Measurements from ENCODE around the gene RBBP7. TPM values are rescaled to one million over a fixed set of nuclear protein-coding genes. Genes with fewer than 3 reads are reported as not detected.

RBBP7 gene
- total RNA-seq, 1 donor from 2014 or later, result 112 TPM

GRCh38 chrX:16855363-16856075 lies 14.6 kb downstream of the RBBP7 start:
- TF ChIP-seq, protein P1, sequence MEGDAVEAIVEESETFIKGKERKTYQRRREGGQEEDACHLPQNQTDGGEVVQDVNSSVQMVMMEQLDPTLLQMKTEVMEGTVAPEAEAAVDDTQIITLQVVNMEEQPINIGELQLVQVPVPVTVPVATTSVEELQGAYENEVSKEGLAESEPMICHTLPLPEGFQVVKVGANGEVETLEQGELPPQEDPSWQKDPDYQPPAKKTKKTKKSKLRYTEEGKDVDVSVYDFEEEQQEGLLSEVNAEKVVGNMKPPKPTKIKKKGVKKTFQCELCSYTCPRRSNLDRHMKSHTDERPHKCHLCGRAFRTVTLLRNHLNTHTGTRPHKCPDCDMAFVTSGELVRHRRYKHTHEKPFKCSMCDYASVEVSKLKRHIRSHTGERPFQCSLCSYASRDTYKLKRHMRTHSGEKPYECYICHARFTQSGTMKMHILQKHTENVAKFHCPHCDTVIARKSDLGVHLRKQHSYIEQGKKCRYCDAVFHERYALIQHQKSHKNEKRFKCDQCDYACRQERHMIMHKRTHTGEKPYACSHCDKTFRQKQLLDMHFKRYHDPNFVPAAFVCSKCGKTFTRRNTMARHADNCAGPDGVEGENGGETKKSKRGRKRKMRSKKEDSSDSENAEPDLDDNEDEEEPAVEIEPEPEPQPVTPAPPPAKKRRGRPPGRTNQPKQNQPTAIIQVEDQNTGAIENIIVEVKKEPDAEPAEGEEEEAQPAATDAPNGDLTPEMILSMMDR (IDR thresholded peaks at IDR 0.05; ENCODE audit: unreplicated experiment), result no peak
- DNase-seq (ENCODE audit: low spot score), result no peak
- Mint-ChIP-seq H3K9me3 (ENCODE audit: unreplicated experiment) (no peaks in the 10 kb centered on the region), H3K27me3 (ENCODE audit: unreplicated experiment) (no peaks in the 10 kb centered on the region), H3K4me1 (ENCODE audit: unreplicated experiment) (no peaks in the 10 kb centered on the region), H3K36me3 (ENCODE audit: low read depth, unreplicated experiment) (peaks cover 18% of the 10 kb centered on the region), H3K27ac (ENCODE audit: unreplicated experiment) (no peak overlapping the region), H3K4me3 (ENCODE audit: unreplicated experiment) (no peak overlapping the region)

DNA sequence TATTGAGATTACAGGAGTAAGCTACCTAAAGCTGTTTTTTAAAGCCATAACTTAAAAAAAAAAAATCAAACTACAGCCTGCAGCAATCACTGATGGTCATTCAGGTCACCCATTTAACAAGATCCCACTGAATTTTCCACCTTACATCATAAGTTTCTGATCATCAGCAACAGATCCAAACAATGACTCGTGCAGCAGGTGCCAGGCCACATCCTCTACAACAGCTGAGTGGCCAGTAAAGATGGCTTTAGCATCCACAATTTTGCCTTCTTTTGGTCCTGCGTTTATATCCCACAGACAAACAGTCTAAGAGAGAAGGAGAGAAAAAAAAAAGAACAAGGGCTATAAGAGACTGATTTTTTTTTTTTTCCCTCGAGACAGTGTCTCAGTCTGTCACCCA lies 16.6 kb downstream of the RBBP7 start:
- H3K9me3 Mint-ChIP-seq (ENCODE audit: unreplicated experiment), result no peaks in the 10 kb centered on the region
- H3K4me3 Mint-ChIP-seq (ENCODE audit: unreplicated experiment), result no peak overlapping the region
- H3K27me3 Mint-ChIP-seq (ENCODE audit: unreplicated experiment), result peaks cover 1% of the 10 kb centered on the region
- peaks cover 11% of the 10 kb centered on the region for H3K36me3 Mint-ChIP-seq (ENCODE audit: low read depth, unreplicated experiment)
- DNase-seq (ENCODE audit: low spot score), result no peak
- TF ChIP-seq, protein P1 (IDR thresholded peaks at IDR 0.05; ENCODE audit: unreplicated experiment), result no peak
- H3K4me1 Mint-ChIP-seq (ENCODE audit: unreplicated experiment), result no peaks in the 10 kb centered on the region
- H3K27ac Mint-ChIP-seq (ENCODE audit: unreplicated experiment), result no peak overlapping the region

- TF ChIP-seq, protein P1 (IDR thresholded peaks at IDR 0.05; ENCODE audit: unreplicated experiment), result no peak
- peaks cover 1% of the 10 kb centered on the region for H3K27me3 Mint-ChIP-seq (ENCODE audit: unreplicated experiment)
- peaks cover 11% of the 10 kb centered on the region for H3K36me3 Mint-ChIP-seq (ENCODE audit: low read depth, unreplicated experiment)
- no peaks in the 10 kb centered on the region for H3K4me1 Mint-ChIP-seq (ENCODE audit: unreplicated experiment)
- H3K27ac Mint-ChIP-seq (ENCODE audit: unreplicated experiment), result no peak overlapping the region
- no peak for DNase-seq (ENCODE audit: low spot score)
- H3K4me3 Mint-ChIP-seq (ENCODE audit: unreplicated experiment), result no peak overlapping the region
- H3K9me3 Mint-ChIP-seq (ENCODE audit: unreplicated experiment), result no peaks in the 10 kb centered on the region
Measured at GRCh38 chrX:16852617-16853179, 17.5 kb downstream of the RBBP7 start.

DNA sequence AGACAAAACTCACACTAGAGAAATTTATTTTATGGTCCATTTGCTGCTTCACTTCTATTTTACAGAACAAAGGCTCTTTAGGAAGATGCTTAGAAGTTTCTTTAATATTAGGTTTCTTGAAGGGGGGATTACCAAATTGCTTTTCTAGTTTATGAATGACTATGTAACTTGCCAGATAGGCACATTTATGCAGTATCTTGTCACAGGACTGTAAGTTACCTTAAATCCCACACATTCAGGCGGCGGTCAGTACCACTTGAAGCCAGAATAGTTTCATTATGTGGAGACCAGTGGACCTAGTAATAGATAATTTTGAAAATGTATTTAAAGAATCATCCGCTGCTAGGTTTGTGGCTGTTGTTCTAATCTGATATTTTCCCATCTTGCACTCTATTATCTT lies 18.3 kb downstream of the RBBP7 start:
- Mint-ChIP-seq H3K4me3 (ENCODE audit: unreplicated experiment) (no peak overlapping the region), H3K36me3 (ENCODE audit: low read depth, unreplicated experiment) (peaks cover 5% of the 10 kb centered on the region), H3K4me1 (ENCODE audit: unreplicated experiment) (no peaks in the 10 kb centered on the region), H3K27me3 (ENCODE audit: unreplicated experiment) (peaks cover 1% of the 10 kb centered on the region), H3K9me3 (ENCODE audit: unreplicated experiment) (no peaks in the 10 kb centered on the region), H3K27ac (ENCODE audit: unreplicated experiment) (no peak overlapping the region)
- DNase-seq (ENCODE audit: low spot score), result no peak
- TF ChIP-seq, protein P1 (IDR thresholded peaks at IDR 0.05; ENCODE audit: unreplicated experiment), result no peak

DNA sequence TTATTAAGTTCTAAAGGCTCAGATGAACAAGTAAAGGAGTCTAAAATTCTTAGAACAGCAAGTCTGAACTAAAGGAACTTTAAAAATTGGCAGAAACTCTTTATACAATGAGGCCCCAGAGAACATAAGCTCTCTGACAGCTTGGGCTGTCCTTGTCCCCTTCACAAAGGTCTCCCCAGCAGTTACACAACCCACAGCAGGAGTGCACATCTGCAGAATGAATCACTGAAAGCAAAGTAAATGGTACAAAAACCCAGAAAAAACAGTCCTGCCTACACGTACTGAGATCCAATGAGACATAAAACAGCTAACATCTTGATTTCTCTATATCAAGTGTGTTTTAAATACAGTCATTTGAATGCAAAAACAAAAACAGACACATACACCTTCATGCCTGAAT lies 18.7 kb downstream of the RBBP7 start:
- no peaks in the 10 kb centered on the region for H3K4me1 Mint-ChIP-seq (ENCODE audit: unreplicated experiment)
- DNase-seq (ENCODE audit: low spot score), result no peak
- peaks cover 3% of the 10 kb centered on the region for H3K36me3 Mint-ChIP-seq (ENCODE audit: low read depth, unreplicated experiment)
- H3K9me3 Mint-ChIP-seq (ENCODE audit: unreplicated experiment), result no peaks in the 10 kb centered on the region
- no peak overlapping the region for H3K4me3 Mint-ChIP-seq (ENCODE audit: unreplicated experiment)
- peaks cover 1% of the 10 kb centered on the region for H3K27me3 Mint-ChIP-seq (ENCODE audit: unreplicated experiment)
- TF ChIP-seq, protein P1 (IDR thresholded peaks at IDR 0.05; ENCODE audit: unreplicated experiment), result no peak
- no peak overlapping the region for H3K27ac Mint-ChIP-seq (ENCODE audit: unreplicated experiment)

All from endothelial cell (in vitro differentiated cells).